Spinal cord (tissue), 10 donors: ENCODE results near the gene FMN1. TPM values are rescaled to one million over a fixed set of nuclear protein-coding genes. Genes with fewer than 3 reads are reported as not detected.
"Not testable (repeated sequence)": the region's sequence is repeated elsewhere in the genome, so short reads cannot be mapped to it uniquely, and the experiment has no call there.

ENCODE experiments used
- DNase-seq, 6 donors: peaks; one replicate each; pipeline versions ENCODE4 v3.0.0 to v3.0.0-alpha.2; 2013 to 2015; ENCODE audit warnings: low spot score in 6 of 6, low read depth in 4 of 6
- H3K27ac ChIP-seq: one replicate; pipeline ENCODE4 v1.5.1; 2013; ENCODE audit warnings: low read depth, low read length, control low read depth
- H3K27me3 ChIP-seq: one replicate; pipeline ENCODE4 v1.6.1; 2013; ENCODE audit warnings: low read length; ENCODE audit not compliant: control insufficient read depth, insufficient read depth
- H3K36me3 ChIP-seq: one replicate; pipeline ENCODE4 v1.6.1; 2013; ENCODE audit warnings: low read length; ENCODE audit not compliant: control insufficient read depth, insufficient read depth
- H3K4me1 ChIP-seq: one replicate; pipeline ENCODE4 v1.6.1; 2013; ENCODE audit warnings: low read length; ENCODE audit not compliant: control insufficient read depth, insufficient read depth
- H3K4me3 ChIP-seq: one replicate; pipeline ENCODE4 v1.5.1; 2013; ENCODE audit warnings: low read depth, low read length, control low read depth
- H3K9me3 ChIP-seq: one replicate; pipeline ENCODE4 v1.6.1; 2013; ENCODE audit warnings: low read length; ENCODE audit not compliant: control insufficient read depth, insufficient read depth
- WGBS: methylation state at CpG from one replicate; pipeline ENCODE4 v1.1.5; 2013; ENCODE audit warnings: missing lambda C conversion rate; ENCODE audit not compliant: insufficient coverage; 5-methylcytosine and 5-hydroxymethylcytosine counted together
- polyA plus RNA-seq, 2 donors: library from polyadenylated mRNA; unstranded; fragments of 120-200 nt; gene quantifications; one replicate each; pipeline ENCODE4 v1.2.1, GENCODE V29; 2013; ENCODE audit not compliant: insufficient read length in 2 of 2
- total RNA-seq, 2 donors: library from RNA; depleted of rRNA in 1 of 2; stranded (reverse); fragments of 120-200 nt in 1 of 2; fragments of >200 nt in 1 of 2; gene quantifications; one replicate each; pipeline versions ENCODE4 v1.2.3 to v1.2.4, GENCODE V29; 2013 to 2014
- donor health status: healthy.

FMN1 gene
- total and polyA plus RNA-seq, 4 donors = 1.00 to 5.7 (median 2.8) TPM

- DNase-seq = no peak
- Histone ChIP-seq H3K9me3 (no peaks in the 10 kb centered on the region), H3K27me3 (no peaks in the 10 kb centered on the region), H3K36me3 (no peaks in the 10 kb centered on the region), H3K4me1 (no peaks in the 10 kb centered on the region), H3K27ac (no peak overlapping the region), H3K4me3 (no peak overlapping the region)
- no CpG with 5 or more reads among the region's 5 CpGs for WGBS
Measured at GRCh38 chr15:32851572-32851971, 342.9 kb downstream of the FMN1 start.

GRCh38 chr15:32849769-32850668, 344.5 kb downstream of the FMN1 start:
- no peak for DNase-seq
- 98% methylated on average over 5 of the region's 11 CpGs for WGBS
- Histone ChIP-seq H3K9me3 (no peaks in the 10 kb centered on the region), H3K4me1 (no peaks in the 10 kb centered on the region), H3K36me3 (no peaks in the 10 kb centered on the region), H3K27me3 (no peaks in the 10 kb centered on the region), H3K4me3 (no peak overlapping the region), H3K27ac (no peak overlapping the region)

- H3K27ac ChIP-seq, H3K4me3 ChIP-seq, H3K4me1 ChIP-seq, H3K36me3 ChIP-seq, H3K27me3 ChIP-seq, DNase-seq, H3K9me3 ChIP-seq: not testable (repeated sequence)
- no CpG with 5 or more reads among the region's 2 CpGs for WGBS
Measured at GRCh38 chr15:32846671-32847070, 347.8 kb downstream of the FMN1 start.

GRCh38 chr15:32844118-32844711, 350.3 kb downstream of the FMN1 start:
- no peak overlapping the region for H3K4me3 ChIP-seq
- no peak overlapping the region for H3K27ac ChIP-seq
- WGBS = no CpG with 5 or more reads among the region's 2 CpGs
- peak in 2 of 6 donors; percentile 21 to 47 for DNase-seq
- no peaks in the 10 kb centered on the region for H3K27me3 ChIP-seq
- no peaks in the 10 kb centered on the region for H3K9me3 ChIP-seq
- H3K36me3 ChIP-seq = no peaks in the 10 kb centered on the region
- H3K4me1 ChIP-seq = no peaks in the 10 kb centered on the region

GRCh38 chr15:32843219-32843815, 351.2 kb downstream of the FMN1 start:
- peak in 1 of 6 donors; percentile 81 for DNase-seq
- Histone ChIP-seq H3K9me3 (no peaks in the 10 kb centered on the region), H3K4me1 (peaks cover 2% of the 10 kb centered on the region), H3K36me3 (no peaks in the 10 kb centered on the region), H3K4me3 (no peak overlapping the region), H3K27me3 (no peaks in the 10 kb centered on the region), H3K27ac (no peak overlapping the region)
- WGBS = 49% methylated on average over 2 of the region's 6 CpGs

- H3K27me3 ChIP-seq = no peaks in the 10 kb centered on the region
- H3K36me3 ChIP-seq = no peaks in the 10 kb centered on the region
- 79% methylated on average over 5 of the region's 6 CpGs for whole genome bisulfite sequencing
- DNase-seq = no peak
- H3K4me3 ChIP-seq = no peak overlapping the region
- no peak overlapping the region for H3K27ac ChIP-seq
- no peaks in the 10 kb centered on the region for H3K9me3 ChIP-seq
- H3K4me1 ChIP-seq = peaks cover 3% of the 10 kb centered on the region
Measured at GRCh38 chr15:32842081-32842480, 352.4 kb downstream of the FMN1 start.

- DNase-seq = peak in 1 of 6 donors; percentile 16
- Histone ChIP-seq H3K36me3 (no peaks in the 10 kb centered on the region), H3K27ac (no peak overlapping the region), H3K9me3 (no peaks in the 10 kb centered on the region), H3K4me3 (no peak overlapping the region), H3K4me1 (peaks cover 3% of the 10 kb centered on the region), H3K27me3 (no peaks in the 10 kb centered on the region)
- 40% methylated on average over 3 of the region's 6 CpGs for WGBS
Measured at GRCh38 chr15:32840507-32841245, 353.8 kb downstream of the FMN1 start.

- H3K9me3 ChIP-seq = no peaks in the 10 kb centered on the region
- WGBS = 31% methylated on average over 4 of the region's 8 CpGs
- H3K27ac ChIP-seq = no peak overlapping the region
- no peak overlapping the region for H3K4me3 ChIP-seq
- DNase-seq = peak in 2 of 6 donors; percentile 29 to 44
- H3K27me3 ChIP-seq = no peaks in the 10 kb centered on the region
- peaks cover 3% of the 10 kb centered on the region for H3K4me1 ChIP-seq
- H3K36me3 ChIP-seq = no peaks in the 10 kb centered on the region
Measured at GRCh38 chr15:32838820-32839219, 355.7 kb downstream of the FMN1 start.

- H3K4me3 ChIP-seq = no peak overlapping the region
- H3K27me3 ChIP-seq = no peaks in the 10 kb centered on the region
- WGBS = 34% methylated on average over 4 of the region's 7 CpGs
- no peak overlapping the region for H3K27ac ChIP-seq
- peaks cover 3% of the 10 kb centered on the region for H3K4me1 ChIP-seq
- no peaks in the 10 kb centered on the region for H3K36me3 ChIP-seq
- peak in 1 of 6 donors; percentile 28 for DNase-seq
- no peaks in the 10 kb centered on the region for H3K9me3 ChIP-seq
Measured at GRCh38 chr15:32838338-32838737, 356.2 kb downstream of the FMN1 start.
